Measurements from ENCODE around the gene SNX9. TPM values are rescaled to one million over a fixed set of nuclear protein-coding genes. Genes with fewer than 3 reads are reported as not detected.
"Not testable (repeated sequence)": the region's sequence is repeated elsewhere in the genome, so short reads cannot be mapped to it uniquely, and the experiment has no call there.

Gene SNX9
- total RNA-seq, 1 experiment from 2014 or later = 27.4 TPM

DNA sequence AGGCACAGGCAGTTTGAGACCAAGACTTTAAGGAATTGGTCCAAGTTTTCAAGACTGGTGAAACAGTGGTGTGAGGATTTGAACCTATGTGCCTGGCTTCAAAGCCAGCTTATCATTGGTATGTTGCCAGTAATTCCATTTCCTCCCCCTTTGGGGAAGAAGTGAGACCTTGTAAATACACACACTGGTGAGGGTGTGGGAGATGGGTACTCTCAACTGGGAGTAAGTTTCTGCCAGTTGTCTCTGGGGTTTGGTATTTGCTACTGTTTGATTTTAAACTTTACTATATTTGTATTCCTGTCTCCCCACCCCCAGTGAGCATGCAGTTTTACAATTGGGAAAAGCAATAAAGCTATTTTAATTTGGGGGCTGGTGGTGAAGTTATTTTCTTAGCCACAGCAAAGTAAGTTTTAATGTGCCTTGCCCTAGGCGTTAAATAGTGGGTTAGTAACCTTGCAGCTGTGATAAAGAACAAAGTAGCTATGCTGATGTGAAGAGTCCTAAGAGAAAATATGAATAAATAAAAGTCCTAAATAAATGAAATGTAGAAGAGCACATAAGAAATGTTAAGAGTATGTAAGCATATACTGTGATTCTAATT lies 31.0 kb downstream of the SNX9 start:
- H3K4me3 ChIP-seq (ENCODE audit: low read depth, low read length) = no peak overlapping the region
- H3K36me3 ChIP-seq (ENCODE audit: control insufficient read depth, insufficient read depth, low read length) = no peaks in the 10 kb centered on the region
- no TSS peak for BruUV-seq (replicated peaks)
- peaks cover 5% of the 10 kb centered on the region for H3K4me1 ChIP-seq
- peaks cover 12% of the 10 kb centered on the region for H3K9me3 Mint-ChIP-seq (ENCODE audit: unreplicated experiment)
- H3K27me3 Mint-ChIP-seq (ENCODE audit: insufficient read depth, unreplicated experiment) = no peaks in the 10 kb centered on the region
- TF ChIP-seq, protein P1, sequence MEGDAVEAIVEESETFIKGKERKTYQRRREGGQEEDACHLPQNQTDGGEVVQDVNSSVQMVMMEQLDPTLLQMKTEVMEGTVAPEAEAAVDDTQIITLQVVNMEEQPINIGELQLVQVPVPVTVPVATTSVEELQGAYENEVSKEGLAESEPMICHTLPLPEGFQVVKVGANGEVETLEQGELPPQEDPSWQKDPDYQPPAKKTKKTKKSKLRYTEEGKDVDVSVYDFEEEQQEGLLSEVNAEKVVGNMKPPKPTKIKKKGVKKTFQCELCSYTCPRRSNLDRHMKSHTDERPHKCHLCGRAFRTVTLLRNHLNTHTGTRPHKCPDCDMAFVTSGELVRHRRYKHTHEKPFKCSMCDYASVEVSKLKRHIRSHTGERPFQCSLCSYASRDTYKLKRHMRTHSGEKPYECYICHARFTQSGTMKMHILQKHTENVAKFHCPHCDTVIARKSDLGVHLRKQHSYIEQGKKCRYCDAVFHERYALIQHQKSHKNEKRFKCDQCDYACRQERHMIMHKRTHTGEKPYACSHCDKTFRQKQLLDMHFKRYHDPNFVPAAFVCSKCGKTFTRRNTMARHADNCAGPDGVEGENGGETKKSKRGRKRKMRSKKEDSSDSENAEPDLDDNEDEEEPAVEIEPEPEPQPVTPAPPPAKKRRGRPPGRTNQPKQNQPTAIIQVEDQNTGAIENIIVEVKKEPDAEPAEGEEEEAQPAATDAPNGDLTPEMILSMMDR (IDR thresholded peaks at IDR 0.05; ENCODE audit: insufficient read depth in 1 of 2, low read depth in 1 of 2, low read length in 1 of 2, severe bottlenecking in 1 of 2, unreplicated experiment in 1 of 2) = no peak
- DNase-seq = no peak
- no peak overlapping the region for H3K27ac Mint-ChIP-seq (ENCODE audit: unreplicated experiment)
- no peak overlapping the region for H3K4me3 Mint-ChIP-seq (ENCODE audit: unreplicated experiment)
- H3K27me3 ChIP-seq (replicated peaks; ENCODE audit: control insufficient read depth, insufficient read depth, low read length) = no peaks in the 10 kb centered on the region
- H3K36me3 Mint-ChIP-seq (ENCODE audit: insufficient read depth, unreplicated experiment) = peaks cover 21% of the 10 kb centered on the region
- H3K4me1 Mint-ChIP-seq (ENCODE audit: low read depth, unreplicated experiment) = peaks cover 24% of the 10 kb centered on the region
- ChIA-PET POLR2A (no interaction called here), CTCF (interaction anchor here (0.6 kb wide), 1 partner anchor 253 kb away, joined by 3 read pairs; no protein-coding TSS in a partner anchor)
- peaks cover 11% of the 10 kb centered on the region for H3K9me3 ChIP-seq
- intact Hi-C loops (cut with micrococcal nuclease; ENCODE audit: unreplicated experiment) = no loop called here

GRCh38 chr6:157855325-157855724 lies 32.3 kb downstream of the SNX9 start:
- Mint-ChIP-seq H3K27me3 (ENCODE audit: insufficient read depth, unreplicated experiment) (no peaks in the 10 kb centered on the region), H3K27ac (ENCODE audit: unreplicated experiment) (no peak overlapping the region), H3K9me3 (ENCODE audit: unreplicated experiment) (peaks cover 12% of the 10 kb centered on the region), H3K36me3 (ENCODE audit: insufficient read depth, unreplicated experiment) (peaks cover 15% of the 10 kb centered on the region), H3K4me3 (ENCODE audit: unreplicated experiment) (no peak overlapping the region), H3K4me1 (ENCODE audit: low read depth, unreplicated experiment) (peaks cover 15% of the 10 kb centered on the region)
- POLR2A ChIA-PET = no interaction called here
- Histone ChIP-seq H3K27me3 (replicated peaks; ENCODE audit: control insufficient read depth, insufficient read depth, low read length) (no peaks in the 10 kb centered on the region), H3K36me3 (ENCODE audit: control insufficient read depth, insufficient read depth, low read length) (no peaks in the 10 kb centered on the region), H3K4me1 (no peaks in the 10 kb centered on the region; the same call in 1 of the 2 replicates), H3K4me3 (ENCODE audit: low read depth, low read length) (no peak overlapping the region), H3K9me3 (peaks cover 11% of the 10 kb centered on the region)
- BruUV-seq (replicated peaks) = no TSS peak
- CTCF ChIA-PET = no interaction called here
- intact Hi-C loops (cut with micrococcal nuclease; ENCODE audit: unreplicated experiment) = no loop called here
- TF ChIP-seq, protein P1 (IDR thresholded peaks at IDR 0.05; ENCODE audit: insufficient read depth in 1 of 2, low read depth in 1 of 2, low read length in 1 of 2, severe bottlenecking in 1 of 2, unreplicated experiment in 1 of 2) = no peak
- DNase-seq = no peak

DNA sequence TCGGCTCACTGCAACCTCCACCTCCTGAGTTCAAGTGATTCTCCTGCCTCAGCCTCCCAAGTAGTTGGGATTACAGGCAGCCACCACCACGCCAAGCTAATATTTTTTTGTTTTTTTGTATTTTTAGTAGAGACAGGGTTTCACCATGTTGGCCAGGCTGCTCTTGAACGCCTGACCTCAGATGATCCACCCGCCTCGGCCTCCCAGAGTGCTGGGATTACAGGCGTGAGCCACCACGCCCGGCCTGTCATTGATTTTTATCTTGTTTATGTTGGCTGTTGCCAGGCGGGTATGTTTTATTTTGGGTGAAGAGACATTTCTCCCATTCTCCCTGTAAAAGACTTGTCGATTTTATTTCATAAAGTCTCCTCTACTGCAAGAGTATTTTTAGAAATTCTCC lies 32.8 kb downstream of the SNX9 start:
- H3K4me3 ChIP-seq (ENCODE audit: low read depth, low read length); CTCF ChIA-PET; H3K4me1 ChIP-seq; BruUV-seq (replicated peaks); DNase-seq; intact Hi-C loops (cut with micrococcal nuclease; ENCODE audit: unreplicated experiment); H3K27ac Mint-ChIP-seq (ENCODE audit: unreplicated experiment); H3K27me3 ChIP-seq (replicated peaks; ENCODE audit: control insufficient read depth, insufficient read depth, low read length); H3K27me3 Mint-ChIP-seq (ENCODE audit: insufficient read depth, unreplicated experiment); POLR2A ChIA-PET; H3K4me3 Mint-ChIP-seq (ENCODE audit: unreplicated experiment); H3K36me3 ChIP-seq (ENCODE audit: control insufficient read depth, insufficient read depth, low read length): not testable (repeated sequence)
- Mint-ChIP-seq H3K4me1 (ENCODE audit: low read depth, unreplicated experiment) (peaks cover 15% of the 10 kb centered on the region), H3K9me3 (ENCODE audit: unreplicated experiment) (peaks cover 12% of the 10 kb centered on the region), H3K36me3 (ENCODE audit: insufficient read depth, unreplicated experiment) (peaks cover 14% of the 10 kb centered on the region)
- H3K9me3 ChIP-seq = peaks cover 11% of the 10 kb centered on the region

DNA sequence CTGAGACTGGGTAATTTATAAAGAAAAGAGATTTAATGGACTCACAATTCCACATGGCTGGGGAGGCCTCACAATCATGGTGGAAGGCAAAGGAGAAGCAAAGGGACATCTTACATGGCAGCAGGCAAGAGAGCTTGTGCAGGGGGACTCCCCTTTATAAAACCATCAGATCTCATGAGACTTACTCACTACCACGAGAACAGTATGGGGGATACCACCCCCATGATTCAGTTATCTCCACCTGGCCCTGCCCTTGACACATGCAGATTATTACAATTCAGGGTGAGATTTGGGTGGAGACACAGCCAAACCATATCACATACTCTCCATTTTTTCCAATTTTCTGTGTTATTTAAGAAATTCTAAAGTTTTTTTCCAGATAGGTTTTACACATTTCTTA lies 35.6 kb downstream of the SNX9 start:
- DNase-seq; H3K9me3 ChIP-seq; H3K9me3 Mint-ChIP-seq (ENCODE audit: unreplicated experiment); H3K4me3 ChIP-seq (ENCODE audit: low read depth, low read length); H3K27ac Mint-ChIP-seq (ENCODE audit: unreplicated experiment); intact Hi-C loops (cut with micrococcal nuclease; ENCODE audit: unreplicated experiment); H3K4me1 ChIP-seq; CTCF ChIA-PET; POLR2A ChIA-PET; H3K4me3 Mint-ChIP-seq (ENCODE audit: unreplicated experiment); H3K27me3 ChIP-seq (replicated peaks; ENCODE audit: control insufficient read depth, insufficient read depth, low read length); H3K27me3 Mint-ChIP-seq (ENCODE audit: insufficient read depth, unreplicated experiment); H3K36me3 Mint-ChIP-seq (ENCODE audit: insufficient read depth, unreplicated experiment); H3K36me3 ChIP-seq (ENCODE audit: control insufficient read depth, insufficient read depth, low read length); BruUV-seq (replicated peaks): not testable (repeated sequence)
- peaks cover 33% of the 10 kb centered on the region for H3K4me1 Mint-ChIP-seq (ENCODE audit: low read depth, unreplicated experiment)

Measured in Caco-2 (cell line).